Right renal cortex interstitium (tissue), 3 donors: ENCODE results near the gene C11orf58. TPM values are rescaled to one million over a fixed set of nuclear protein-coding genes. Genes with fewer than 3 reads are reported as not detected.
A peak's percentile ranks its signal among the peaks of the same experiment; 100 is the strongest.

Experiments used
- DNase-seq, 3 donors: peaks; one replicate each; pipeline ENCODE4 v3.0.0-alpha.2; 2013; ENCODE audit warnings: low read depth in 3 of 3, low spot score in 2 of 3
- polyA plus RNA-seq, 3 donors: library from polyadenylated mRNA; unstranded; fragments of 120-200 nt; gene quantifications; one replicate each; pipeline ENCODE4 v1.2.1, GENCODE V29; 2013; ENCODE audit not compliant: insufficient read length in 3 of 3

C11orf58 gene
- 100 to 1,000 TPM; 400 to 424 (median 422) TPM for polyA plus RNA-seq

GRCh38 chr11:16738193-16738946 is at the start of gene C11orf58:
C11orf58 (plus strand) TSS chr11:16738647; CDS start chr11:16738779, 132 bp downstream.
- peak; percentile 97 for DNase-seq

GRCh38 chr11:16690086-16690485 is 48.4 kb upstream of the C11orf58 start:
- DNase-seq = no peak

GRCh38 chr11:16703795-16704194 is 34.7 kb upstream of the C11orf58 start:
- no peak for DNase-seq

GRCh38 chr11:16713594-16713993 is 24.9 kb upstream of the C11orf58 start:
- DNase-seq = no peak

GRCh38 chr11:16722581-16723344 is 15.7 kb upstream of the C11orf58 start:
- no peak for DNase-seq

GRCh38 chr11:16727806-16728205 is 10.6 kb upstream of the C11orf58 start:
- DNase-seq = no peak

GRCh38 chr11:16737818-16738192 is 642 bp upstream of the C11orf58 start:
- DNase-seq = peak in 1 of 3 donors; percentile 3

- DNase-seq = peak in 2 of 3 donors; percentile 18 to 29
Observed at GRCh38 chr11:16738947-16739815, 734 bp downstream of the C11orf58 start.

- DNase-seq = no peak
Observed at GRCh38 chr11:16741473-16741872, 3.0 kb downstream of the C11orf58 start.

- no peak for DNase-seq
Observed at GRCh38 chr11:16743478-16743877, 5.0 kb downstream of the C11orf58 start.

- no peak for DNase-seq
Observed at GRCh38 chr11:16744128-16744725, 5.8 kb downstream of the C11orf58 start.

- no peak for DNase-seq
Observed at GRCh38 chr11:16745950-16746605, 7.6 kb downstream of the C11orf58 start.

GRCh38 chr11:16749092-16749491 is 10.6 kb downstream of the C11orf58 start:
- DNase-seq = no peak

GRCh38 chr11:16749666-16750065 is 11.2 kb downstream of the C11orf58 start:
- DNase-seq = no peak

GRCh38 chr11:16750417-16750816 is 12.0 kb downstream of the C11orf58 start:
- no peak for DNase-seq

- DNase-seq = no peak
Observed at GRCh38 chr11:16758382-16759024, 20.1 kb downstream of the C11orf58 start.

- DNase-seq = no peak
Observed at GRCh38 chr11:16759857-16760508, 21.5 kb downstream of the C11orf58 start.

- no peak for DNase-seq
Observed at GRCh38 chr11:16763746-16764145, 25.3 kb downstream of the C11orf58 start.

GRCh38 chr11:16764888-16765287 is 26.4 kb downstream of the C11orf58 start:
- no peak for DNase-seq
